ENCODE results near the gene ATG9B. TPM values are rescaled to one million over a fixed set of nuclear protein-coding genes. Genes with fewer than 3 reads are reported as not detected.

The ATG9B gene
- total and polyA plus RNA-seq, 4 donors, result 0.78 to 2.8 (median 1.5) TPM

DNA sequence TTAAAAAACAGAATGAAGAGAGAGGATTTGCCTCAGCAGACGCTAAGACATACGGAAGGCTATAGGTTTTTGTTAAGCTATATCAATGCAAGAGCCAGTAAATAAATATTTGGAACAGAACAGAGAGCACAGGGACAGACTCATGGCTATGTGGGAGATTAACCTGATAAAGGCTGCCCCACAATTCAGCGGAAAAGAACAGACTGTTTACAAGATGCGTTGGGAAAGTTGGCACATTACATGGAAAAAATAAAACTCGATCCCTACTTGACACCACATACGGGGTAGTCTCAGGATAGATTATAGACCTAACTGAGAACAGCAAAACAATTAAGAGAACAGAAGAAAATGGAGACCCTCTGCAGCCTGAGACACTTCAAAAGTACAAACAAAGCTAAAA lies 56.9 kb downstream of the ATG9B start:
- ATAC-seq (ENCODE audit: insufficient read depth, low FRiP score), result no peak

DNA sequence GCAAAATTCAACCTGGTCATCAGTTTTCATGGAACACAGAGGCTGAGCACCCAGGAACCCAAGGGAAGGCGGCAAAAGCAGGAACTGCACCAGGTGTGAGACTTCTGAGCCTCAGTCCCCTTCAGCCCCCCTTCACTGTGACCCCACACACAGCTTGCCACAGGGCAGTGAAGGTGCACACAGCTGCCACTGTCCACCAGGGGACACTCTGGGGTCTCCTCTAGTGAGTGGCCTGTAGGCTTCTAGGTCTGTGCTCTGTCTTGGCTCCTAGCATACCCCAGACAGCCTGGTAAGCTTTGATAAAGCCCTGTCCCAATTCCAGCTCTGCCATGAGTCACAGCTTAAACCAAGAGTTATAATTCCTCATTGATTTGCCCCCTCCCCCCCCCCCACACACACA lies 58.3 kb downstream of the ATG9B start:
- H3K36me3 ChIP-seq (ENCODE audit: control insufficient read depth in 4 of 4, insufficient read depth in 4 of 4, low read length in 4 of 4), result no peaks in the 10 kb centered on the region
- ATAC-seq (ENCODE audit: insufficient read depth, low FRiP score) (no peak), DNase-seq (no peak)
- no peaks in the 10 kb centered on the region for H3K27me3 ChIP-seq (ENCODE audit: control insufficient read depth in 3 of 3, insufficient read depth in 3 of 3, low read length in 2 of 3)
- TF ChIP-seq, protein P1, sequence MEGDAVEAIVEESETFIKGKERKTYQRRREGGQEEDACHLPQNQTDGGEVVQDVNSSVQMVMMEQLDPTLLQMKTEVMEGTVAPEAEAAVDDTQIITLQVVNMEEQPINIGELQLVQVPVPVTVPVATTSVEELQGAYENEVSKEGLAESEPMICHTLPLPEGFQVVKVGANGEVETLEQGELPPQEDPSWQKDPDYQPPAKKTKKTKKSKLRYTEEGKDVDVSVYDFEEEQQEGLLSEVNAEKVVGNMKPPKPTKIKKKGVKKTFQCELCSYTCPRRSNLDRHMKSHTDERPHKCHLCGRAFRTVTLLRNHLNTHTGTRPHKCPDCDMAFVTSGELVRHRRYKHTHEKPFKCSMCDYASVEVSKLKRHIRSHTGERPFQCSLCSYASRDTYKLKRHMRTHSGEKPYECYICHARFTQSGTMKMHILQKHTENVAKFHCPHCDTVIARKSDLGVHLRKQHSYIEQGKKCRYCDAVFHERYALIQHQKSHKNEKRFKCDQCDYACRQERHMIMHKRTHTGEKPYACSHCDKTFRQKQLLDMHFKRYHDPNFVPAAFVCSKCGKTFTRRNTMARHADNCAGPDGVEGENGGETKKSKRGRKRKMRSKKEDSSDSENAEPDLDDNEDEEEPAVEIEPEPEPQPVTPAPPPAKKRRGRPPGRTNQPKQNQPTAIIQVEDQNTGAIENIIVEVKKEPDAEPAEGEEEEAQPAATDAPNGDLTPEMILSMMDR (IDR thresholded peaks at IDR 0.05; ENCODE audit: control extremely low read depth, extremely low read depth), result no peak
- no peaks in the 10 kb centered on the region for H3K9me3 ChIP-seq (ENCODE audit: control insufficient read depth in 4 of 4, insufficient read depth in 3 of 4, low read length in 3 of 4)
- 82 to 95% methylated on average over 1 of the region's 1 CpG for WGBS, 2 donors
- H3K4me1 ChIP-seq (ENCODE audit: control insufficient read depth in 5 of 5, insufficient read depth in 5 of 5, low read length in 5 of 5), result peaks cover 8 to 83% (median 35%) of the 10 kb centered on the region in 5 donors
- H3K4me3 ChIP-seq, result no peak overlapping the region
- H3K9ac ChIP-seq (ENCODE audit: insufficient read depth in 1 of 2, low read length in 2 of 2), result no peak overlapping the region
- H3K27ac ChIP-seq (ENCODE audit: low read depth in 1 of 2, low read length in 1 of 2), result peak overlapping the region in 1 of 2 donors; percentile 87

More for the DNA sequence above, 56.9 kb downstream of the ATG9B start:
- no peaks in the 10 kb centered on the region for H3K9me3 ChIP-seq (ENCODE audit: control insufficient read depth in 4 of 4, insufficient read depth in 3 of 4, low read length in 3 of 4)
- WGBS, 2 donors, result 65 to 79% methylated on average over 6 of the region's 6 CpGs
- no peak overlapping the region for H3K9ac ChIP-seq (ENCODE audit: insufficient read depth in 1 of 2, low read length in 2 of 2)
- no peak overlapping the region for H3K27ac ChIP-seq (ENCODE audit: low read depth in 1 of 2, low read length in 1 of 2)
- H3K27me3 ChIP-seq (ENCODE audit: control insufficient read depth in 3 of 3, insufficient read depth in 3 of 3, low read length in 2 of 3), result no peaks in the 10 kb centered on the region
- TF ChIP-seq, protein P1 (IDR thresholded peaks at IDR 0.05; ENCODE audit: control extremely low read depth, extremely low read depth), result no peak
- no peak overlapping the region for H3K4me3 ChIP-seq
- no peaks in the 10 kb centered on the region for H3K36me3 ChIP-seq (ENCODE audit: control insufficient read depth in 4 of 4, insufficient read depth in 4 of 4, low read length in 4 of 4)
- H3K4me1 ChIP-seq (ENCODE audit: control insufficient read depth in 5 of 5, insufficient read depth in 5 of 5, low read length in 5 of 5), result peaks cover 8 to 83% (median 38%) of the 10 kb centered on the region in 5 donors
- peak in 2 of 3 donors; percentile 73 to 84 for DNase-seq

DNA sequence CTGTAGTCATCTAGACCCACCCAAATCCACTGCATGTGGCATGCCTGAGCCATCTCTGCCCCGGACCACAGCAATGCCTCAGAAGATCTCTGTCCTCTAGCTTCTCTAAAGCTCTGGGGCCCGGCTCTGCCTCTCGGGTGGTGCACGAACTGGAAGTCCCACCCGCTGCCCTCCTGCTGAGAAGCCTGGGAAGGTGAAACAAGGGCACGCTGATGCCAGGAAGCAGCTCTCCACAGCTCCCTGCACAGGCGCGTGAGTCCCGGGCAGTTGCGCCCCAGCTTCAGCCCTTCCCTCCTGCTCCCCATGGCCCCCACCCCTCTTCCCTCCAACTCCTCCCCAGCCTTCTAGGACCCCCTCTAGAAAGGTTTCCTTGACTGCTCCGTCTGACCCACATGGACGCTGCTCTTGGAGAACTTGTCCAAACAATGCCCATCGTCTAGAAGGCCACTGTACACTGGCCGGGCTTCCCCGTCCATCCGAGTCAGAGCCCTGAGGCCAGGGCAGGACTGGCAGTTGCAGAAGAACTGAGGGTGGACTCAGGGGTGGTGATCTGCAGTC lies 58.9 kb downstream of the ATG9B start:
- DNase-seq (no peak), ATAC-seq (ENCODE audit: insufficient read depth, low FRiP score) (no peak)
- 73 to 82% methylated on average over 16 of the region's 16 CpGs for WGBS, 2 donors
- H3K4me1 ChIP-seq (ENCODE audit: control insufficient read depth in 5 of 5, insufficient read depth in 5 of 5, low read length in 5 of 5), result peaks cover 3 to 82% (median 29%) of the 10 kb centered on the region in 5 donors
- H3K27me3 ChIP-seq (ENCODE audit: control insufficient read depth in 3 of 3, insufficient read depth in 3 of 3, low read length in 2 of 3), result no peaks in the 10 kb centered on the region
- H3K9me3 ChIP-seq (ENCODE audit: control insufficient read depth in 4 of 4, insufficient read depth in 3 of 4, low read length in 3 of 4), result no peaks in the 10 kb centered on the region
- H3K36me3 ChIP-seq (ENCODE audit: control insufficient read depth in 4 of 4, insufficient read depth in 4 of 4, low read length in 4 of 4), result no peaks in the 10 kb centered on the region
- peak overlapping the region; percentile 21 to 87 for H3K27ac ChIP-seq (ENCODE audit: low read depth in 1 of 2, low read length in 1 of 2)
- no peak overlapping the region for H3K9ac ChIP-seq (ENCODE audit: insufficient read depth in 1 of 2, low read length in 2 of 2)
- TF ChIP-seq, protein P1 (IDR thresholded peaks at IDR 0.05; ENCODE audit: control extremely low read depth, extremely low read depth), result no peak
- H3K4me3 ChIP-seq, result no peak overlapping the region

Other genes with a start within 250 kb of the ATG9B start
- gene TMEM176B, start 224.1 kb downstream of the ATG9B start, total RNA-seq, result 10 to 100 TPM; 37.2 to 39.2 TPM
- 10 to 100 TPM; 14.6 to 54.8 TPM for gene TMEM176B, start 224.1 kb downstream of the ATG9B start, polyA plus RNA-seq
- 10 to 100 TPM; 18.3 to 33.1 TPM for gene TMEM176A, start 223.7 kb downstream of the ATG9B start, total RNA-seq
- gene TMEM176A, start 223.7 kb downstream of the ATG9B start, polyA plus RNA-seq, result 10 to 100 TPM; 21.3 to 25.4 TPM
- under 1 TPM; 0.48 to 0.92 TPM for gene AOC1, start 172.0 kb downstream of the ATG9B start, total RNA-seq
- 1 to 10 TPM in 1 of 2 donors, under 1 TPM in 1; 0.35 to 1.3 TPM for gene AOC1, start 172.0 kb downstream of the ATG9B start, polyA plus RNA-seq
- 1 to 10 TPM; 1.7 to 2.0 TPM for gene KCNH2, start 46.2 kb downstream of the ATG9B start, total RNA-seq
- gene KCNH2, start 46.2 kb downstream of the ATG9B start, polyA plus RNA-seq, result under 1 TPM; 0.43 to 0.82 TPM
- 10 to 100 TPM; 11.9 to 31.0 TPM for gene NOS3, start 33.5 kb downstream of the ATG9B start, total RNA-seq
- 10 to 100 TPM in 1 of 2 donors, 1 to 10 TPM in 1; 9.3 to 11.9 TPM for gene NOS3, start 33.5 kb downstream of the ATG9B start, polyA plus RNA-seq
- gene ABCB8, start 4.0 kb upstream of the ATG9B start, total RNA-seq, result 10 to 100 TPM; 21.8 to 61.5 TPM
- gene ABCB8, start 4.0 kb upstream of the ATG9B start, polyA plus RNA-seq, result 10 to 100 TPM; 28.7 to 28.9 TPM
- 1 to 10 TPM in 1 of 2 donors, under 1 TPM in 1; 0.37 to 3.9 TPM for gene ASIC3, start 24.0 kb upstream of the ATG9B start, total RNA-seq
- 1 to 10 TPM; 1.6 to 3.2 TPM for gene ASIC3, start 24.0 kb upstream of the ATG9B start, polyA plus RNA-seq
- 10 to 100 TPM in 1 of 2 donors, 1 to 10 TPM in 1; 6.8 to 17.3 TPM for gene CDK5, start 33.4 kb upstream of the ATG9B start, total RNA-seq
- gene CDK5, start 33.4 kb upstream of the ATG9B start, polyA plus RNA-seq, result 10 to 100 TPM in 1 of 2 donors, 1 to 10 TPM in 1; 6.9 to 11.5 TPM
- gene SLC4A2, start 35.1 kb upstream of the ATG9B start, total RNA-seq, result 100 to 1,000 TPM in 1 of 2 donors, 10 to 100 TPM in 1; 66.3 to 173 TPM
- gene SLC4A2, start 35.1 kb upstream of the ATG9B start, polyA plus RNA-seq, result 100 to 1,000 TPM in 1 of 2 donors, 10 to 100 TPM in 1; 96.7 to 144 TPM
- 10 to 100 TPM; 28.9 to 99.8 TPM for gene FASTK, start 56.3 kb upstream of the ATG9B start, total RNA-seq
- gene FASTK, start 56.3 kb upstream of the ATG9B start, polyA plus RNA-seq, result 100 to 1,000 TPM in 1 of 2 donors, 10 to 100 TPM in 1; 80.0 to 108 TPM
- 10 to 100 TPM; 32.8 to 49.6 TPM for gene TMUB1, start 59.0 kb upstream of the ATG9B start, total RNA-seq
- gene TMUB1, start 59.0 kb upstream of the ATG9B start, polyA plus RNA-seq, result 100 to 1,000 TPM in 1 of 2 donors, 10 to 100 TPM in 1; 43.5 to 104 TPM
- 100 to 1,000 TPM in 1 of 2 donors, 10 to 100 TPM in 1; 75.9 to 194 TPM for gene AGAP3, start 62.0 kb upstream of the ATG9B start, total RNA-seq
- gene AGAP3, start 62.0 kb upstream of the ATG9B start, polyA plus RNA-seq, result 100 to 1,000 TPM in 1 of 2 donors, 10 to 100 TPM in 1; 81.8 to 138 TPM
- gene GBX1, start 143.2 kb upstream of the ATG9B start, total RNA-seq, result not detected
- not detected for gene GBX1, start 143.2 kb upstream of the ATG9B start, polyA plus RNA-seq
- not detected for gene ASB10, start 162.8 kb upstream of the ATG9B start, total RNA-seq
- gene ASB10, start 162.8 kb upstream of the ATG9B start, polyA plus RNA-seq, result not detected
- under 1 TPM in 1 of 2 donors, not detected in 1; 0.52 TPM for gene H2BK1, start 186.0 kb upstream of the ATG9B start, total RNA-seq
- gene H2BK1, start 186.0 kb upstream of the ATG9B start, polyA plus RNA-seq, result not detected
- 10 to 100 TPM; 13.2 to 36.2 TPM for gene ABCF2, start 202.7 kb upstream of the ATG9B start, total RNA-seq
- 10 to 100 TPM; 15.4 to 36.3 TPM for gene ABCF2, start 202.7 kb upstream of the ATG9B start, polyA plus RNA-seq
- 10 to 100 TPM; 23.3 to 54.0 TPM for gene CHPF2, start 208.0 kb upstream of the ATG9B start, total RNA-seq
- gene CHPF2, start 208.0 kb upstream of the ATG9B start, polyA plus RNA-seq, result 10 to 100 TPM; 33.8 to 36.2 TPM
- gene SMARCD3, start 224.2 kb upstream of the ATG9B start, total RNA-seq, result 10 to 100 TPM; 37.5 to 70.9 TPM
- 10 to 100 TPM; 40.3 to 62.5 TPM for gene SMARCD3, start 224.2 kb upstream of the ATG9B start, polyA plus RNA-seq